GM23338 (cell line): ENCODE measurements around the gene CAPN7.
A peak's percentile ranks its signal among the peaks of the same experiment; 100 is the strongest.

Experiments
- CTCF ChIP-seq, 2 experiments: fragments of 200-600 bp in 1 of 2; sonication (generic) in 1 of 2; conservative IDR thresholded peaks; 2 replicates each; pipeline versions ENCODE4 v1.5.1 to v1.6.1; 2016 to 2017; ENCODE audit warnings: antibody characterized with exemption in 2 of 2, low read depth in 2 of 2, mild to moderate bottlenecking in 2 of 2, moderate library complexity in 1 of 2
- EZH2 ChIP-seq: fragments of 200-600 bp; sonication (generic); IDR thresholded peaks from one replicate; pipeline ENCODE4 v1.8.0; 2017; ENCODE audit warnings: antibody characterized with exemption, mild to moderate bottlenecking, low read depth; ENCODE audit not compliant: unreplicated experiment
- EZH2phosphoT487 ChIP-seq: fragments of 200-600 bp; sonication (generic); IDR thresholded peaks from one replicate; pipeline ENCODE4 v1.8.1; 2018; ENCODE audit warnings: antibody characterized with exemption; ENCODE audit not compliant: unreplicated experiment
- POLR2AphosphoS5 ChIP-seq: IDR thresholded peaks from 2 replicates; pipeline ENCODE4 v1.6.1; 2016; ENCODE audit warnings: antibody characterized with exemption, low read depth
- ZNF331 ChIP-seq: fragments of 250-450 bp; sonication (Bioruptor Pico); IDR thresholded peaks from 2 replicates; pipeline ENCODE4 v1.5.0; 2020; ENCODE audit warnings: low read depth, mild to moderate bottlenecking, moderate library complexity

- TF ChIP-seq CTCF (conservative IDR thresholded peaks at IDR 0.05; ENCODE audit: low read depth in 2 of 2), result peak; percentile 98 to 99
- no peak for TF ChIP-seq POLR2AphosphoS5
- no peak for TF ChIP-seq EZH2
- no peak for TF ChIP-seq EZH2phosphoT487
- TF ChIP-seq ZNF331 (CRISPR knock-in tag), result no peak
These were observed 62.1 kb downstream of the CAPN7 start for GRCh38 chr3:15268033-15268631.
